ENCODE measurements around the gene IL13. TPM values are rescaled to one million over a fixed set of nuclear protein-coding genes. Genes with fewer than 3 reads are reported as not detected.
"Not testable (repeated sequence)": the region's sequence is repeated elsewhere in the genome, so short reads cannot be mapped to it uniquely, and the experiment has no call there.

The IL13 gene
- total RNA-seq, 3 donors from 2014 or later, result not detected

GRCh38 chr5:132627470-132627869 is 30.5 kb upstream of the IL13 start:
- DNase-seq (peak in 1 of 3 donors; percentile 28), ATAC-seq (peak; percentile 93)
- intact Hi-C loops (cut with DNase I, micrococcal nuclease), result no loop called here
- H3K36me3 ChIP-seq (ENCODE audit: low read depth), result no peaks in the 10 kb centered on the region
- no peak overlapping the region for H3K4me3 ChIP-seq
- peaks cover 3% of the 10 kb centered on the region for H3K4me1 ChIP-seq (ENCODE audit: low read depth)
- TF ChIP-seq CTCF (IDR thresholded peaks at IDR 0.05), result no peak
- no peaks in the 10 kb centered on the region for H3K9me3 ChIP-seq

GRCh38 chr5:132628814-132629213 is 29.2 kb upstream of the IL13 start:
- intact Hi-C loops (cut with DNase I, micrococcal nuclease), result no loop called here
- Histone ChIP-seq H3K9me3 (no peaks in the 10 kb centered on the region), H3K4me3 (no peak overlapping the region), H3K36me3 (ENCODE audit: low read depth) (no peaks in the 10 kb centered on the region), H3K4me1 (ENCODE audit: low read depth) (no peaks in the 10 kb centered on the region)
- no peak for TF ChIP-seq CTCF (IDR thresholded peaks at IDR 0.05)
- no peak for DNase-seq
- no peak for ATAC-seq

- Histone ChIP-seq H3K36me3 (ENCODE audit: low read depth) (no peaks in the 10 kb centered on the region), H3K4me1 (ENCODE audit: low read depth) (no peaks in the 10 kb centered on the region), H3K9me3 (no peaks in the 10 kb centered on the region), H3K4me3 (no peak overlapping the region)
- intact Hi-C loops (cut with DNase I, micrococcal nuclease), result no loop called here
- TF ChIP-seq CTCF (IDR thresholded peaks at IDR 0.05), result no peak
- DNase-seq, result no peak
- ATAC-seq, result no peak
Observed at GRCh38 chr5:132629230-132629944, 28.6 kb upstream of the IL13 start.

GRCh38 chr5:132633587-132633986 is 24.4 kb upstream of the IL13 start:
- H3K4me3 ChIP-seq; H3K36me3 ChIP-seq (ENCODE audit: low read depth); H3K4me1 ChIP-seq (ENCODE audit: low read depth); intact Hi-C loops (cut with DNase I, micrococcal nuclease); H3K9me3 ChIP-seq; DNase-seq; ATAC-seq: not testable (repeated sequence)

- TF ChIP-seq CTCF (IDR thresholded peaks at IDR 0.05), result no peak
- DNase-seq, result no peak
- H3K36me3 ChIP-seq (ENCODE audit: low read depth), result no peaks in the 10 kb centered on the region
- H3K9me3 ChIP-seq, result no peaks in the 10 kb centered on the region
- ATAC-seq, result no peak
- H3K4me3 ChIP-seq, result no peak overlapping the region
- H3K4me1 ChIP-seq (ENCODE audit: low read depth), result no peaks in the 10 kb centered on the region
- intact Hi-C loops (cut with DNase I, micrococcal nuclease), result no loop called here
Observed at GRCh38 chr5:132635873-132636272, 22.1 kb upstream of the IL13 start.

GRCh38 chr5:132637241-132637640 is 20.7 kb upstream of the IL13 start:
- no peak for ATAC-seq
- intact Hi-C loops (cut with DNase I, micrococcal nuclease), result no loop called here

More at GRCh38 chr5:132637241-132637640, 20.7 kb upstream of the IL13 start:
- Histone ChIP-seq H3K4me1 (ENCODE audit: low read depth) (no peaks in the 10 kb centered on the region), H3K36me3 (ENCODE audit: low read depth) (no peaks in the 10 kb centered on the region), H3K4me3 (no peak overlapping the region), H3K9me3 (no peaks in the 10 kb centered on the region)
- TF ChIP-seq CTCF (IDR thresholded peaks at IDR 0.05), result no peak
- DNase-seq, result no peak

Data from mucosa of descending colon (tissue), 3 donors.